Measurements from ENCODE around the gene FOXP3.

FOXP3 gene

GRCh38 chrX:49273181-49273727 is 8.7 kb upstream of the FOXP3 start:
- TF ChIP-seq, protein P1, sequence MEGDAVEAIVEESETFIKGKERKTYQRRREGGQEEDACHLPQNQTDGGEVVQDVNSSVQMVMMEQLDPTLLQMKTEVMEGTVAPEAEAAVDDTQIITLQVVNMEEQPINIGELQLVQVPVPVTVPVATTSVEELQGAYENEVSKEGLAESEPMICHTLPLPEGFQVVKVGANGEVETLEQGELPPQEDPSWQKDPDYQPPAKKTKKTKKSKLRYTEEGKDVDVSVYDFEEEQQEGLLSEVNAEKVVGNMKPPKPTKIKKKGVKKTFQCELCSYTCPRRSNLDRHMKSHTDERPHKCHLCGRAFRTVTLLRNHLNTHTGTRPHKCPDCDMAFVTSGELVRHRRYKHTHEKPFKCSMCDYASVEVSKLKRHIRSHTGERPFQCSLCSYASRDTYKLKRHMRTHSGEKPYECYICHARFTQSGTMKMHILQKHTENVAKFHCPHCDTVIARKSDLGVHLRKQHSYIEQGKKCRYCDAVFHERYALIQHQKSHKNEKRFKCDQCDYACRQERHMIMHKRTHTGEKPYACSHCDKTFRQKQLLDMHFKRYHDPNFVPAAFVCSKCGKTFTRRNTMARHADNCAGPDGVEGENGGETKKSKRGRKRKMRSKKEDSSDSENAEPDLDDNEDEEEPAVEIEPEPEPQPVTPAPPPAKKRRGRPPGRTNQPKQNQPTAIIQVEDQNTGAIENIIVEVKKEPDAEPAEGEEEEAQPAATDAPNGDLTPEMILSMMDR (IDR thresholded peaks at IDR 0.05; ENCODE audit: low read length, missing control alignments), result no peak
- no peak overlapping the region for H3K4me3 ChIP-seq (replicated peaks; ENCODE audit: low read depth, low read length)
- DNase-seq (ENCODE audit: low read depth), result no peak

- DNase-seq (ENCODE audit: low read depth), result no peak
- TF ChIP-seq, protein P1 (IDR thresholded peaks at IDR 0.05; ENCODE audit: low read length, missing control alignments), result no peak
- H3K4me3 ChIP-seq (replicated peaks; ENCODE audit: low read depth, low read length), result no peak overlapping the region
Measured at GRCh38 chrX:49272421-49272820, 7.9 kb upstream of the FOXP3 start.

DNA sequence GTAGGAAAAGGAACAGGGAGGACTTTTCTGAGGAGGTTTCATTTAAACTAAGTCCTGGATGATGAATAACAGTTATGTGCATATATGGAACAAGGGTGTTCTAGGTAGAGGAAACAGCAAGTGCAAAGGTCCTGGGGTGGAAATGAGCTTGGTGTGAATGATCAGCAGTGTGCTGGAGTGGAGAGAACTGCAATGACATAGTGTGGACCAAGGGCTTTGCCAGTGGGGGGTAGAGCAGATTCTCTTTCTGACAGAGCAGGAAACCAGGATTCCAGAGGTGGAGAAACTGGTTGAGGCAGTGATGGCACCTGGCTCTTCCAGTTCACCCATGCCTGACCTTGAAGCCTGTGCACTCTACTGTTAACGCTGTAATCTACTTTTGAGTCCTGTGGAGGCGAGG is 6.8 kb upstream of the FOXP3 start:
- H3K4me3 ChIP-seq (replicated peaks; ENCODE audit: low read depth, low read length), result no peak overlapping the region
- no peak for DNase-seq (ENCODE audit: low read depth)
- TF ChIP-seq, protein P1 (IDR thresholded peaks at IDR 0.05; ENCODE audit: low read length, missing control alignments), result no peak

- DNase-seq (ENCODE audit: low read depth), result no peak
- H3K4me3 ChIP-seq (replicated peaks; ENCODE audit: low read depth, low read length), result peak overlapping the region; percentile 59
- TF ChIP-seq, protein P1 (IDR thresholded peaks at IDR 0.05; ENCODE audit: low read length, missing control alignments), result no peak
Measured at GRCh38 chrX:49270249-49270921, 5.9 kb upstream of the FOXP3 start.

DNA sequence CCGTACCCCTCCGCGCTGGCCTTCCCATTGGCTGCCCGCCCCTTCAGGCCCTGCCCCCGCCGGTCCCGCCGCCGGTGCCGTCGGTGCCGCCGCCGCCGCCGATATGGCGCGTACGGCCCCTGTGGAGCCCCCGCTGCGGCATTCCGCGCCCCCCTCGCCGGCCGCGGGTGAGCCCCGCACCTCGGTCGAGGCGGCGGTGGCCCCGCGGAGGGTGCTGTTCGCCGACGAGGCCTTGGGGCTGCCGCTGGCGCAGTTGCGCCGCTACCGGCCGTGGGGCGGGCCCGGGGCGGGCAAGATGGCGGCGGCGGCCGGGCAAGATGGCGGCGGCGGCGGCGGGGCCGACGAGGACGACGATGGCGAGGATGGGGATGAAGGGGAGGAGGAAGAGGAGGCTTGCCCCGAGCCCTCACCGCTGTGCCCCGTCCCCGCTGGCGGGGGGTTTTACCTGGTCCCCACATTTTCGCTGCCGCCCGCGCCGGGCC is 5.3 kb upstream of the FOXP3 start, which contains the start of gene PPP1R3F:
Gene PPP1R3F, plus strand, starts transcription at position 27 of the 482 bp plus-strand sequence. Its CDS starts 77 bp downstream, at position 104.
- H3K4me3 ChIP-seq (replicated peaks; ENCODE audit: low read depth, low read length), result peak within 1 kb of the TSS; percentile 71
- DNase-seq (ENCODE audit: low read depth), result no peak
- TF ChIP-seq, protein P1 (IDR thresholded peaks at IDR 0.05; ENCODE audit: low read length, missing control alignments), result no peak

DNA sequence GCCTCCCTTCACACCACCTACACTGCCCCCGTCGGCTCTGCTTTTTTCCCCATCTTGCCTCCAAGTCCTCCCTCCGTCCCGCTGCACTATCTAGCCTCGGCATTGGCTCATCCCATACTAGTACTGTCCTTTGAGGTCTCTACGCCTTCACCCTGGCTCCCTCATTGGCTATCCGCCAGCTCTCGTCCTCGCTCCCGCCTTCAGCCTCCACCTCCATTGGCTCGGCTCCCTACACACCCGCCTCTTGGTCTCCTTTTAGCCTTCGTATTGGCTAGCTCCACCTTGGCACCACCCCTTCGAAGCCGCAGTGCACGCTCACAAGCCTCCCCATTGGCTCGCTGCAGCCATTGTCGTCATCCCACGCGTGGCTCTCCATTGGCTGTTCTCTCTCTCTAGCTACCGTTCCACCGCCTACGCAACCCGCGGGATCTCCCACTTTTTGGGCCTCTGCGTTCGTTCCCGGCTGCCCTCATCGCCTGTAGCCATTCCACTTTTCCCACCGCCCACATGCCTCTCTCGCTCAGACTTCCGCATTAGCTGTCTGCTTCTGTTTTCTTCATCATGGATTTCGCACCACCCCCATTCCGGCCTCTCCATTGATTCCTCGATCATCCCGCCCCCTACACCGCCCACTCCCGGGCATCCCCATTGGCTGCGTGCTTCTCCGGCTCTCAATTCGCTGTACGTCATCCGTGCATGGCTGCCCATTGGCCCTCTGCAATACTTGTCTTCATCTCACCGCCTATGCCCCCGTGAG is 4.7 kb upstream of the FOXP3 start:
- TF ChIP-seq, protein P1 (IDR thresholded peaks at IDR 0.05; ENCODE audit: low read length, missing control alignments), result no peak
- peak; percentile 98 for DNase-seq (ENCODE audit: low read depth)
- H3K4me3 ChIP-seq (replicated peaks; ENCODE audit: low read depth, low read length), result peak overlapping the region; percentile 71
